Endometrial microvascular endothelial cells (primary cell): ENCODE data around the gene TMEM163. TPM values are rescaled to one million over a fixed set of nuclear protein-coding genes. Genes with fewer than 3 reads are reported as not detected.
"Not testable (repeated sequence)": the region's sequence is repeated elsewhere in the genome, so short reads cannot be mapped to it uniquely, and the experiment has no call there.

Experiments
- in situ Hi-C: cut with HindIII; loops from 2 replicates; pipeline ENCODE4 v1.10.0; 2017; ENCODE audit warnings: low sequenced_read_pairs, low pct_unique_long_range_greater_than_20kb; ENCODE audit errors: inconsistent ontology term
- total RNA-seq: library from RNA; depleted of rRNA; stranded (reverse); fragments of >200 nt; gene quantifications from one replicate; pipeline ENCODE4 v1.2.3, GENCODE V29; 2015; ENCODE audit errors: inconsistent ontology term

Gene TMEM163
- total RNA-seq, result 6.5 TPM

DNA sequence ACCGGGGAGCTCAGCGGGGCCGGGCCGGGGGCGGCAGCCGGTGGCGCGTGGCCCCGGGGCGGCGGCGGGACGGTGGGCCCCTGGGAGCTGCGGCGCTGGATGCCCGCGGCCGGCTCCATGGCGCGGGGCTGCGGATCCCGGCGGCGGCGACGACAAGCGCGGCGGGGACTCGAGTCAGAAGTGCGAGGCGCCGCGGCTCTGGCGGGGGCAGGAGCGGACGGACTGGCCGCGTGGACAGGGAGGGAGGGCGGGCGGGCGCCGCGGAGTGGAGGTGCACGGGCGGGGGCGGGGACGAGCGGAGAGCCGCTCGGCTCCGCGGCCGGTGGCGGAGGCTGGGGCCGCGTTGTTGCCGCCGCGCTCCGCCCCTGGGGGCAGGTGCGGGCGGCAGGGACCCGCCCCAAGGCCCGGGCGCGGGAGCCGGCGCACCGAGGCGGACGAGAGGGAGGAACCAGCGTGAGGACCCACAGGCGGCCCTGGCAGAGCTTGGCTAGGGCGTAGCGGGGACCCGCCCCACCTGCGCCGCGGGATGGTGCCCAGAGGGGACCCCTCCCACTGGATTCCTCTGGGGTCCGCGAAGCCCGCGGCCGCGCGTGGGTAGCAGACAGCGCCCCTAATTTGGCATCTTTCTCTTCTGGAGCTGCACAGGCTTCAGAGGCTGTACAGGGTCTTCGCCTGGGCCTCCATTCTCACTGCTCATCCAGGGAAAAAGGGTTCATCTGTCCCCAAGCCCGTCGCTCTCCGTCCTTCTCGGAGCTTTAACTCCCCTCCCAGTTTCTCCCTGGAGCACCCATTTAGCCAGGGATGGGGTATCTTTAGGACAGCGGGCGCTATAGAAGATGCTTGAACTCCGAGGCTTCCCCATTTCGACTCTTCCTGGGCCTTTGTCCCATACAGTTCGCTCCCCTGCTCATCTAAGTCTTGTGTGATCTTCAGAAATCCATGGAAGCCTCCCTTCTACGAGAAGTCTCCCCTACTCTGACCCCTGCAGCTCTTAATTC lies at the start of gene TMEM163:
TSS of gene TMEM163 (minus strand) at position 184 of the 998 bp plus-strand sequence.
- in situ Hi-C loops, result no loop called here

GRCh38 chr2:134766583-134766982 lies 47.8 kb upstream of the TMEM163 start:
- in situ Hi-C loops, result no loop called here

- in situ Hi-C loops, result no loop called here
Measured at GRCh38 chr2:134765987-134766386, 47.2 kb upstream of the TMEM163 start.

DNA sequence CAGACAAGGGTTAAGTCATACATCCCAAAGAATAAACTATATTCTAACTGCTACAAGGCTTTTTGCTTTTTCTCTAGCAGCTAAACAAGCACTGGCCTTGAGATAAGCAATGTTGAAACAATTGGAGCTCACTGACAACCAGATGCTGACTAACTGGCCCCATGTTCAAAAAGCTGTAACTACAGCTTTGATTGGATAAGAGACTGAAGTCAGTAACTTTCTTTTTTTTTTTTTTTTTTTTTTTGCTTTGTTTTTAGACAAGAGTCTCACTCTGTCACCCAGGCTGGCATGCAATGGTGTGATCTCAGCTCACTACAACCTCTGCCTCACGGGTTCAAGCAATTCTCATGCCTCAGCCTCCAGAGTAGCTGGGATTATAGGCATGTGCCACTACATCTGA lies 45.4 kb upstream of the TMEM163 start:
- in situ Hi-C loops, result no loop called here

- in situ Hi-C loops, result no loop called here
Measured at GRCh38 chr2:134763164-134763710, 44.4 kb upstream of the TMEM163 start.

GRCh38 chr2:134762508-134762907 lies 43.7 kb upstream of the TMEM163 start:
- in situ Hi-C loops, result no loop called here

DNA sequence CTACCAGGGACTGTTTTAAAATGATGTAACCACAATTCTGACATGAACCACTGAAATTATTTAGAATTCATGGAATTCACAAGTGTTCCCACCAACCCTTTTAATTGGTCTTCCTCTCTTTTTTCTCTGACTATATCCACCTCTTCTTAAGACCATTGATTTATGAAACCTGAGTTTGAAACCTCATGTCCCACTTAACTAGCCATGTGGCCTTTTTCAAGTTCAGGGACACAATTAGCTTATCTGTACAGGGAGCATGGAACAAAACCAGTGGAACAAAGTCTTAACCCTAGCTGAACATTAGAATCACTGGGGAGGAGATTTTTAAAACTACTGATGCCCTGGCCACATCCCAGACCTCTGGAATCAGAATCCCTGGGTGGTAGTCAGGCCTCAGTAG lies 41.6 kb upstream of the TMEM163 start:
- in situ Hi-C loops, result no loop called here

GRCh38 chr2:134758633-134759032 lies 39.8 kb upstream of the TMEM163 start:
- in situ Hi-C loops, result no loop called here

GRCh38 chr2:134751981-134752380 lies 33.2 kb upstream of the TMEM163 start:
- in situ Hi-C loops, result not testable (repeated sequence)

GRCh38 chr2:134745546-134745945 lies 26.7 kb upstream of the TMEM163 start:
- in situ Hi-C loops, result no loop called here

DNA sequence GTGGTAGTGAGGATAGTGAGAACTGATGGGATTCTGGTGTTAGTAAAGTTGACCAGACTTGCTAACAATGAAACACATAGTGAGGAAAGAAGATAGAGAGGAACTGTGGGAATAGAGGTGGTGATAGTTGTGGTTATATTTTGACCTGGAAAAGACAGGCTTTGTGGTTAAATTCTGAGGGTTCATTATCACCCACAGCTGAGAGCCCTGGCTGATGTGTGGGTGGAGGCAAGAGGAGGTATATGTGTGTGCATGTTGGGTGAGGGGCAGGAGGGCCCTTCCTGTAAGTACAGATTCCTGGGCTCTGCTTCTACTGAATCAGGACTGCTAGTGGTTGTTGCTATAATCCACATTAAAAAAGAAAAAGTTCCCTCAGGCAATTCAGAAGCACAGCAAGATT lies 26.2 kb upstream of the TMEM163 start:
- in situ Hi-C loops, result no loop called here

- in situ Hi-C loops, result no loop called here
Measured at GRCh38 chr2:134739879-134740301, 21.1 kb upstream of the TMEM163 start.

DNA sequence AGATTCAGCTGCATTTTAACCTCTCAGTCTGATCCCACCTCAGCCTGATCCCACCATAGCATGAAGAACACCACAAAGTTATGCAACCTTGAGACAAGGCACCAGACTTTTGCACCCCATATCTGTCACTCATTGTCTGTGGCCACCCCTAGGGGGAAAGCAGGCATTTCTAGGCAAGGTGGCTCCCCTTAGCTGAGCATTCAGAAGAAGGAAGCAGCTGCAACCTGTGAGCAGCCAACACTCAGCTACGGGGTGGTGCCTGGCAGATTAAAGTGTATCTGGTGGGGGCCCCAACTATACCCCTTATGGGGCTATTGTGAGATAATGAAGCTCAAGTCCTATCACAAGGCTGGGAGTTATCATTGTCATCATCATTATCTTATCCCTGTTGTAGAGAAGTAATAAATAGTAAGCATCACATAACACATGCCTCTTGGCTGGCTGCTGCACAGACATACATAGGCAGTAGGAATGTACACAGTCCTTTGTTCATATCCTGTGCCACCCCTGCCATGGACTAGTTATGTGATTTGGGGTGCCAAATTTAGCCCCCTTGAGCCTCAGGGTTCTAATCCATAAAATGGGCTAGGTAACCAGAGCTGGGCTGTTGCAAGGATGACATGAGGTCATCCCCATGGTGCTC lies 20.6 kb upstream of the TMEM163 start:
- in situ Hi-C loops, result no loop called here

GRCh38 chr2:134738141-134738870 lies 19.5 kb upstream of the TMEM163 start:
- in situ Hi-C loops, result no loop called here

- in situ Hi-C loops, result no loop called here
Measured at GRCh38 chr2:134737671-134738070, 18.9 kb upstream of the TMEM163 start.

GRCh38 chr2:134736167-134736880 lies 17.5 kb upstream of the TMEM163 start:
- in situ Hi-C loops, result no loop called here

- in situ Hi-C loops, result no loop called here
Measured at GRCh38 chr2:134728163-134728562, 9.4 kb upstream of the TMEM163 start.

DNA sequence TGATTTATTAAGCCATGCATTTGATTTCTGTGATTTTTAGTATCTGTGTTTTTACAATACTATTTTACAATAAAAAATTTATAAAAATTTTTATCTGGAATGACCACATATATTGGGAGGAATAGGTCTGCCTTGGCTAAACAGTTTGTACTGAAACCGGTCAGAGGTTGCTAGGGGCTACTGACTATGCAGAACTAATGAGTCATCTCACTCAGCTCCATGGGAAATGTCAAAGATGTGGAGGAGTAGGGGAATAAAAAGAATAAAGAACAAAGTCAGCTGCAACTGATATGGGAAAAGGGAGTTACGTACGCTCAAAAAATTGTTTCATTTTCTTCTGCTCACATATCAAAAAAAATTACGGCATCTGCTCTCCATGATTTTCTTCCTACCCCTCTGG lies 8.6 kb upstream of the TMEM163 start:
- in situ Hi-C loops, result no loop called here

GRCh38 chr2:134726645-134727044 lies 7.8 kb upstream of the TMEM163 start:
- in situ Hi-C loops, result no loop called here
